Tracheal epithelial cell (primary cell): ENCODE data around the gene GAS5. TPM values are rescaled to one million over a fixed set of nuclear protein-coding genes. Genes with fewer than 3 reads are reported as not detected.

ENCODE experiments used
- total RNA-seq: library from RNA; depleted of rRNA; stranded (reverse); fragments of >200 nt; gene quantifications from 2 replicates; pipeline ENCODE4 v1.2.1, GENCODE V29; 2014

The GAS5 gene
- total RNA-seq, result 501 and 2,372 TPM in 2 replicates

DNA sequence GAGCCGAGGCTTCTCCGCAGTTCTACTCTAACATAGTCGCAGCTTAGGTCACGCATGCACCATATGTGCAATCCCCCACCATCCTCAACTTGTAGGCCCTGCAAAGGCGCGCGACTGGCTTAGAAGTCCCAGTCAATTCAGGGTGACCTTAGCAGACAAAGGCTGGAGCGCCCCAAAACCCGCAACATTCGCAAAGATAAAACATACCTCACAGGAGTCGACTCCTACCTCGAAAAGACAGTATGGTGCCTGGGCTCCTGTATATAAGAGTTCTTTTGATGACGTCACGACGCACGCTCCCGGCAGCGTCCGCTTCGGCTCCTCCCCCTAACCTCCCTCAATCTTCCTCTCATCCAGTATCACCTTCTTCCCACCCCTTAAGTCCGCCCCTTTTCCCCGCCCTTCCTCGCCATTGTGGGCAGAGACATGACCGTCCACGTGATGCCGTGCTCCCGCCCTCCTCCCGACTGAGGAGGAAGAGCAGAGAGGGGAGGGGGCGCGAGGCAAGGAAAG is at the start of gene GAS5:
GAS5 (minus strand) TSS at position 237 of the 513 bp plus-strand sequence.

DNA sequence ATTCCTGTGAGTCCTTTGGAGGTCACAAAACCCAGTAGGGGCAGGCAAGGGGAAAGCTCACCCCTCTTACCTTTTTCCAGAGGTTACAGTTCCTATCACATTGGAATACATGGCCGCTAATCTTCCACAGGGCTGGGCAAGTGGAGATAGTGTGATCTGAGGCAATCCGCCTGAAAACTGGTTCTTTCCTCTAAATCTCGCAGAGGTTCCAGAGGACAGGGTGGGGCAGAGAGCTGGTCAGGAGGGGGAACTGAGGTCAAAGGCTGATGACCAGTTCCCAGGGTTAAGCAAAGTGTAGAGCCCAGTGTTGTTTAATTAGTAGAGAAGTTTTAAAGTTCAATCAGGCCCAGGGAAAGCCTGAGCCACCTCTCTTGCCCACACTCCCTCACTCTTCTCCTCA is 49.4 kb upstream of the GAS5 start, which contains the start of gene SERPINC1:
SERPINC1 (minus strand) TSS at position 179 of the 400 bp plus-strand sequence; CDS start at position 111, 68 bp downstream.

DNA sequence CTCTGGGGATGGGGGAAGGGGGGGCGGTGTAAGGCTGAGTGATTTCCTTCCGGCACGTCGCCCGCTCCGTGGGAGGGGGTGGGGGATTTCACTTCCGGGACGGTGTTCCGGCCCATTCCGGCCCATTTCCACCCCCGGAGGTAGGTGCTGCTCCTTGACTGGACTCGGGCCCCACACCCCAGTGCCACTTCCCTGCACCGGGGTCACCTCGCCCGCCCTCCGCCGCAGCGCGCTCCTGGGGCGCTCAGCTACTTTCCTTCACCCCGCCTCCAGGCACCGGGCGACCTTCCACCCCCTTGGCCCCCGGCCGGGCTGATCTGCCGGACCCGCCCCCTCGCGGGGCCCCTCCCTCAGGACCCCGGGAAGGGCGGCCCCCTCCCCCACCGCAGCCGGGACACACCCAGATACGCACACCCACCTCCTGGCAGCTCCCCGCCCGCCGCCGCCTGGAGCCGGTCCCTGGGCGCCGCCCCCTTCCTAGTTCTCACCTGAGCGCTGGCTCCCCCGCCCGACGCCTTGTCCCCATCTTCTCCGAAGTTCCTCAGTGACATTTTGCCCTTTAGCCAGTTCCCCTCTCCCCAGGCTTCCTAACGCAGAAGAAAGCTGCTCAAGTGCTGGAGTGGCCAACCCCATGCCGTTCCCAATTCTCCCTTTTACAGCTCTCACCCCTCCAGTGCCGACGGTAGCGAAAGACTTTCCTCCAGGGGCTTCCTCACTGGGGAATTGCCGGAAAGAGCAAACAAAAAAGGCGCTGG is 654 bp upstream of the GAS5 start, which contains the start of gene ZBTB37:
ZBTB37 (plus strand) TSS at position 115 of the 755 bp plus-strand sequence. CDS start 1,846 bp downstream, outside the sequence.

DNA sequence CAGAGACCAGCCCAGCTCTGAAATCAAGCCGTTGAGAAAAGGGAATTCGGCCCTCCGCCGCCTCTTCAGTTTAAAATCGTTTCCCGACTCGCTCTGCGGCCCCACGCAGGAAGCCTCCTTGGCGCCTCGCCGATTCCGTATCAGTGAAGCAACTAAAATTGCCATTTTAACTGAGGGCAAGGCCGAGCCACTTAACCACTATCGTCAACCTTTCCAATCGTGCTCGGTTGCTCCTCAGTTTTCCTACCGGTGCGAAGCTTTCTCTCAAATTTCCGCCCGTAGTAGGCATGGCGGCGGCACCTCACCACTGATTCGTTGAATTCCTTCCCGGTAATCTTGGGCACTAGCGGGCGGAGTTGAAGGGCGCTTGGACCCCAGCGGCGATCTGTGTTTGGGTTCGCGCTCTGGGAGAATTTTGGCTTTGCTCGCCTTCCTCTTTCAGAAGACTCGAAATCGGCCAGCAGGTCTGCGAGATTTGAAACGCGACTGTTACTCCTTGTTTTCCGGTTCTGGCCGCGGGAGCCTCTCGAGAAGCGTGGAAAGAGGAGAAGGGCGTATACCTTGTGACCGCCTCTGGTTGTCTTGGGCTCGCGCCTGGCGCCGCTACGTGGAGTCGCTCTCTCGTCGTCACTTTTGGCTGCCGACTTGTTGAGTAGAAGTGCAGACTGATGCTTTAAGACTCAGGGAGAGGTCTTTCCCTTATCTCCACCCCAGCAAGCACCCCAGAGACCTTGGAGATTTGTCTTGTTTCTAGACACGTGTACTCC is 43.3 kb downstream of the GAS5 start, which contains the start of the genes CENPL and DARS2:
CENPL (minus strand) TSS at position 569 of the 767 bp plus-strand sequence. CDS start 13,584 bp downstream, outside the sequence.
DARS2 (plus strand) TSS at position 359 of the 767 bp plus-strand sequence. CDS start 557 bp downstream, outside the sequence.

Other genes with a start within 250 kb of the GAS5 start
- gene TEX50, start 232.7 kb downstream of the GAS5 start, total RNA-seq, result not detected in 2 replicates
- gene ANKRD45, start 198.1 kb downstream of the GAS5 start, total RNA-seq, result 0.24 and 0.64 TPM in 2 replicates
- 20.2 and 31.3 TPM in 2 replicates for gene KLHL20, start 153.0 kb downstream of the GAS5 start, total RNA-seq
- 20.0 and 20.5 TPM in 2 replicates for gene DARS2, start 43.3 kb downstream of the GAS5 start, total RNA-seq
- gene CENPL, start 43.1 kb downstream of the GAS5 start, total RNA-seq, result 5.3 and 7.5 TPM in 2 replicates
- gene ZBTB37, start 391 bp upstream of the GAS5 start, total RNA-seq, result 2.9 and 3.4 TPM in 2 replicates
- gene SERPINC1, start 49.3 kb upstream of the GAS5 start, total RNA-seq, result 0.24 TPM in 1 of 2 replicates, not detected in the other
- 8.5 and 13.3 TPM in 2 replicates for gene RC3H1, start 154.4 kb upstream of the GAS5 start, total RNA-seq